Cardiac muscle cell (in vitro differentiated cells and primary cell): ENCODE results near the gene AANAT. TPM values are rescaled to one million over a fixed set of nuclear protein-coding genes. Genes with fewer than 3 reads are reported as not detected.

Source experiments
- DNase-seq, 2 donors: peaks; one replicate each; pipeline versions ENCODE4 v3.0.0 to v3.0.0-alpha.2; 2010 to 2017; ENCODE audit warnings: low read depth in 1 of 2, low spot score in 1 of 2
- H3K27ac ChIP-seq: fragments of 200-600 bp; sonication (generic); 2 replicates; pipeline ENCODE4 v1.5.1; 2016
- H3K27me3 ChIP-seq: fragments of 200-600 bp; sonication (generic); 2 replicates; pipeline ENCODE4 v1.6.0; 2016; ENCODE audit warnings: control low read depth
- H3K36me3 ChIP-seq: fragments of 200-600 bp; sonication (generic); 2 replicates; pipeline ENCODE4 v1.5.1; 2016; ENCODE audit warnings: control low read depth
- H3K4me1 ChIP-seq: fragments of 200-600 bp; sonication (generic); 2 replicates; pipeline ENCODE4 v1.8.1; 2017; ENCODE audit warnings: low read depth, mild to moderate bottlenecking, mixed run types
- H3K4me3 ChIP-seq: fragments of 200-600 bp; sonication (generic); 2 replicates; pipeline ENCODE4 v1.5.1; 2016; ENCODE audit warnings: mild to moderate bottlenecking
- H3K9me3 ChIP-seq: fragments of 200-600 bp; sonication (generic); 2 replicates; pipeline ENCODE4 v1.5.1; 2017; ENCODE audit warnings: low read depth, mild to moderate bottlenecking, control low read depth
- CTCF ChIP-seq: IDR thresholded peaks from 2 replicates; pipeline ENCODE4 v1.5.1; 2012; ENCODE audit warnings: low read depth, mild to moderate bottlenecking, low read length
- polyA plus RNA-seq: library from polyadenylated mRNA; unstranded; fragments of >200 nt; fragmentation: Nextera tagmentation; extraction: Ambion mirVana; gene quantifications from 2 replicates; pipeline ENCODE4 v1.2.1, GENCODE V29; 2016
- total RNA-seq: library from RNA; depleted of rRNA; stranded (reverse); fragments of >200 nt; gene quantifications from 2 replicates; pipeline ENCODE4 v1.2.3, GENCODE V29; 2016

Gene AANAT
- total and polyA plus RNA-seq, 2 experiments from 2014 or later = 0.33 to 2.1 TPM

- H3K27me3 ChIP-seq = no peaks in the 10 kb centered on the region
- H3K4me1 ChIP-seq = peaks cover 4% of the 10 kb centered on the region
- H3K27ac ChIP-seq = no peak overlapping the region
- H3K4me3 ChIP-seq = no peak overlapping the region
- DNase-seq = no peak
- H3K36me3 ChIP-seq = no peaks in the 10 kb centered on the region
- H3K9me3 ChIP-seq = no peaks in the 10 kb centered on the region
- no peak for TF ChIP-seq CTCF
Measured at GRCh38 chr17:76466775-76467130, 650 bp upstream of the AANAT start.

GRCh38 chr17:76467809-76468633, 618 bp downstream of the AANAT start:
- no peak for DNase-seq
- Histone ChIP-seq H3K27ac (no peak overlapping the region), H3K27me3 (no peaks in the 10 kb centered on the region), H3K36me3 (no peaks in the 10 kb centered on the region), H3K9me3 (no peaks in the 10 kb centered on the region), H3K4me1 (peaks cover 4% of the 10 kb centered on the region), H3K4me3 (no peak overlapping the region)
- TF ChIP-seq CTCF = no peak

- Histone ChIP-seq H3K27me3 (no peaks in the 10 kb centered on the region), H3K27ac (no peak overlapping the region), H3K36me3 (no peaks in the 10 kb centered on the region), H3K4me1 (peaks cover 4% of the 10 kb centered on the region), H3K4me3 (no peak overlapping the region), H3K9me3 (no peaks in the 10 kb centered on the region)
- DNase-seq = no peak
- no peak for TF ChIP-seq CTCF
Measured at GRCh38 chr17:76468634-76469010, 1.2 kb downstream of the AANAT start.

GRCh38 chr17:76469076-76469990, 1.9 kb downstream of the AANAT start:
- H3K36me3 ChIP-seq = no peaks in the 10 kb centered on the region
- H3K4me3 ChIP-seq = no peak overlapping the region
- DNase-seq = no peak
- no peaks in the 10 kb centered on the region for H3K27me3 ChIP-seq
- H3K27ac ChIP-seq = no peak overlapping the region
- TF ChIP-seq CTCF = no peak
- no peaks in the 10 kb centered on the region for H3K9me3 ChIP-seq
- H3K4me1 ChIP-seq = peaks cover 4% of the 10 kb centered on the region

GRCh38 chr17:76469991-76470739, 2.8 kb downstream of the AANAT start:
- Histone ChIP-seq H3K27me3 (no peaks in the 10 kb centered on the region), H3K4me3 (no peak overlapping the region), H3K9me3 (no peaks in the 10 kb centered on the region), H3K27ac (no peak overlapping the region), H3K4me1 (peaks cover 4% of the 10 kb centered on the region), H3K36me3 (no peaks in the 10 kb centered on the region)
- no peak for TF ChIP-seq CTCF
- peak in 1 of 2 donors; percentile 31 for DNase-seq
